HEK293 (cell line): ENCODE data around the gene NEMP1.

ENCODE experiments used
- EGR2 ChIP-seq: fragments of 450-650 bp; formaldehyde crosslinking; IDR thresholded peaks from 2 replicates; pipeline ENCODE4 v1.5.1; 2016; ENCODE audit warnings: low read depth, missing biosample characterization, missing genetic modification characterization
- OSR2 ChIP-seq: fragments of 450-650 bp; formaldehyde crosslinking; IDR thresholded peaks from 2 replicates; pipeline ENCODE4 v1.5.1; 2016; ENCODE audit warnings: missing biosample characterization, missing genetic modification characterization
- RBAK ChIP-seq: fragments of 450-650 bp; formaldehyde crosslinking; IDR thresholded peaks from 2 replicates; pipeline ENCODE4 v1.5.1; 2016; ENCODE audit warnings: missing biosample characterization, missing genetic modification characterization
- REPIN1 ChIP-seq: fragments of 450-650 bp; formaldehyde crosslinking; IDR thresholded peaks from 2 replicates; pipeline ENCODE4 v1.5.1; 2017; ENCODE audit warnings: missing biosample characterization, missing genetic modification characterization, low read depth
- SETDB1 ChIP-seq: IDR thresholded peaks from one replicate; pipeline ENCODE4 v1.6.1; 2017; ENCODE audit warnings: mild to moderate bottlenecking, low read length, moderate library complexity, mixed read lengths; ENCODE audit not compliant: insufficient read length
- SP2 ChIP-seq: fragments of 450-650 bp; formaldehyde crosslinking; IDR thresholded peaks from 2 replicates; pipeline ENCODE4 v1.5.1; 2016; ENCODE audit warnings: missing biosample characterization, missing genetic modification characterization
- SP7 ChIP-seq: fragments of 450-650 bp; formaldehyde crosslinking; IDR thresholded peaks from 2 replicates; pipeline ENCODE4 v1.5.1; 2016; ENCODE audit warnings: missing biosample characterization, missing genetic modification characterization
- TCF7L2 ChIP-seq: IDR thresholded peaks from 2 replicates; pipeline ENCODE4 v1.6.1; 2011; ENCODE audit warnings: low read depth, mild to moderate bottlenecking, inconsistent platforms, low read length, moderate library complexity, borderline replicate concordance
- ZBTB49 ChIP-seq: fragments of 450-650 bp; formaldehyde crosslinking; IDR thresholded peaks from 2 replicates; pipeline ENCODE4 v1.5.1; 2016; ENCODE audit warnings: missing biosample characterization, missing genetic modification characterization, low read depth
- ZEB2 ChIP-seq: fragments of 450-650 bp; formaldehyde crosslinking; IDR thresholded peaks from 2 replicates; pipeline ENCODE4 v1.5.1; 2016; ENCODE audit warnings: missing biosample characterization, missing genetic modification characterization
- ZFHX2 ChIP-seq: fragments of 450-650 bp; formaldehyde crosslinking; conservative IDR thresholded peaks from 2 replicates; pipeline ENCODE4 v1.5.1; 2016; ENCODE audit warnings: missing biosample characterization, missing genetic modification characterization
- ZNF10 ChIP-seq: fragments of 450-650 bp; formaldehyde crosslinking; IDR thresholded peaks from 2 replicates; pipeline ENCODE4 v1.5.1; 2017; ENCODE audit warnings: missing biosample characterization, missing genetic modification characterization
- ZNF155 ChIP-seq: fragments of 450-650 bp; formaldehyde crosslinking; IDR thresholded peaks from 2 replicates; pipeline ENCODE4 v1.5.1; 2016; ENCODE audit warnings: missing biosample characterization, missing genetic modification characterization
- ZNF19 ChIP-seq: fragments of 450-650 bp; formaldehyde crosslinking; IDR thresholded peaks from 2 replicates; pipeline ENCODE4; 2016; ENCODE audit warnings: missing biosample characterization, missing genetic modification characterization, low read depth
- ZNF335 ChIP-seq: fragments of 450-650 bp; formaldehyde crosslinking; conservative IDR thresholded peaks from 2 replicates; pipeline ENCODE4 v1.5.1; 2016; ENCODE audit warnings: missing biosample characterization, missing genetic modification characterization
- ZNF394 ChIP-seq: fragments of 450-650 bp; formaldehyde crosslinking; IDR thresholded peaks from 2 replicates; pipeline ENCODE4 v1.5.1; 2016; ENCODE audit warnings: missing biosample characterization, missing genetic modification characterization, mild to moderate bottlenecking, moderate library complexity, borderline replicate concordance
- ZNF404 ChIP-seq: fragments of 450-650 bp; formaldehyde crosslinking; IDR thresholded peaks from 2 replicates; pipeline ENCODE4 v1.5.1; 2017; ENCODE audit warnings: missing biosample characterization, missing genetic modification characterization
- ZNF530 ChIP-seq: fragments of 450-650 bp; formaldehyde crosslinking; IDR thresholded peaks from 2 replicates; pipeline ENCODE4 v1.5.1; 2016; ENCODE audit warnings: low read depth, missing biosample characterization, missing genetic modification characterization
- ZNF558 ChIP-seq: fragments of 450-650 bp; formaldehyde crosslinking; IDR thresholded peaks from 2 replicates; pipeline ENCODE4 v1.5.1; 2016; ENCODE audit warnings: missing biosample characterization, missing genetic modification characterization
- ZNF600 ChIP-seq: fragments of 450-650 bp; formaldehyde crosslinking; IDR thresholded peaks from 2 replicates; pipeline ENCODE4 v1.5.1; 2016; ENCODE audit warnings: missing biosample characterization, missing genetic modification characterization
- ZNF626 ChIP-seq: fragments of 450-650 bp; sonication (Bioruptor Pico); formaldehyde crosslinking; IDR thresholded peaks from 2 replicates; pipeline ENCODE4 v1.5.1; 2018; ENCODE audit warnings: missing biosample characterization, missing genetic modification characterization, inconsistent platforms
- ZNF654 ChIP-seq: fragments of 450-650 bp; formaldehyde crosslinking; IDR thresholded peaks from 2 replicates; pipeline ENCODE4 v1.5.1; 2016; ENCODE audit warnings: low read depth, missing biosample characterization, missing genetic modification characterization
- ZNF658 ChIP-seq: fragments of 450-650 bp; formaldehyde crosslinking; IDR thresholded peaks from 2 replicates; pipeline ENCODE4; 2016; ENCODE audit warnings: missing biosample characterization, missing genetic modification characterization
- ZNF677 ChIP-seq: fragments of 450-650 bp; IDR thresholded peaks from 2 replicates; pipeline ENCODE4 v1.5.0; 2018; ENCODE audit warnings: missing biosample characterization, mild to moderate bottlenecking, missing genetic modification characterization, moderate library complexity
- ZNF76 ChIP-seq: fragments of 450-650 bp; formaldehyde crosslinking; IDR thresholded peaks from 2 replicates; pipeline ENCODE4; 2016; ENCODE audit warnings: low read depth, missing biosample characterization, missing genetic modification characterization, borderline replicate concordance
- ZNF792 ChIP-seq: fragments of 450-650 bp; formaldehyde crosslinking; IDR thresholded peaks from 2 replicates; pipeline ENCODE4 v1.5.1; 2016; ENCODE audit warnings: missing biosample characterization, missing genetic modification characterization
- ZNF837 ChIP-seq: fragments of 450-650 bp; formaldehyde crosslinking; IDR thresholded peaks from 2 replicates; pipeline ENCODE4 v1.5.1; 2016; ENCODE audit warnings: missing biosample characterization, missing genetic modification characterization
- TF ChIP-seq, protein P1 (sequence below): fragments of 450-650 bp; formaldehyde crosslinking; IDR thresholded peaks from 2 replicates; pipeline ENCODE4 v1.5.1; 2016; ENCODE audit warnings: missing biosample characterization, missing genetic modification characterization
- TF ChIP-seq, protein P2 (sequence below): fragments of 450-650 bp; formaldehyde crosslinking; IDR thresholded peaks from 2 replicates; pipeline ENCODE4 v1.5.1; 2016; ENCODE audit warnings: missing biosample characterization, missing genetic modification characterization
- TF ChIP-seq, protein P3 (sequence below): fragments of 450-650 bp; formaldehyde crosslinking; IDR thresholded peaks from 2 replicates; pipeline ENCODE4 v1.5.1; 2016; ENCODE audit warnings: missing biosample characterization, missing genetic modification characterization
- TF ChIP-seq, protein P4 (sequence below): fragments of 450-650 bp; formaldehyde crosslinking; IDR thresholded peaks from 2 replicates; pipeline ENCODE4; 2016; ENCODE audit warnings: missing biosample characterization, missing genetic modification characterization

Gene NEMP1

DNA sequence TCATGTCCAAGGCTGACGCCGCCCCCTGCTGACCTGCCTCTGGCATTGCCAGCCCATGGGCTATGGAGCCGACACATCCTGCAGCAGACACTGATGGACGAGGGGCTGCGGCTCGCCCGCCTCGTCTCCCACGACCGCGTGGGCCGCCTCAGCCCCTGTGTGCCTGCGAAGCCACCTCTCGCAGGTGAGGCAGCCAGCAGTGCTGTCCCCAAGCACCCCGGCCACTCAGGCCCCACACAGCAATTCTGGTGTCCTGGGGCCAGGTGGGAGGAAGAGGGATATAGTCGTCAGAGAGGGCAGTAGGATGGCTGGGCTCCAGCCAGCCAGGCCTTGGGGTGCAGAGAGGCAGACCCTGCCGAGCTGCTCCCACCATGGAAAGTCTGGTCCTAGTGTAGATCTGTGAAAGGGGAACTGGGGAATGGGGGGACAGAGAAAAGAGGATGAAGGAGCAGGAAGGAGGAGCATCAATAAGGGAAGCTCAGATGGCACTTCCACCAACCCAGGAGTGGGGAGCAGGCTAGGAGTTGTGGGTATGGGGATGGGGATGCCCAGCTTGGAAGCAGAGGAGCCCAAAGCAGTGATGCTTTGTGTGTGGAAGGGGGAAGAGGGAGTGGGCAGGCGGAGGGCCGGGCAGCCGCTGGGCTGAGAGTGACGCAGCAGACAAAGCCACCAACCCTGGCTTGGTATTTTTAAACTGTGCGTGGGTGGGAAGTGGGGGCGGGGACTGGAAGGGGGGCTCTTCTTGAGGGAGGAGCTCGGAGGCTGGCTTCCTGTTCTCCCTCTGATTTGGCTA, 15.0 kb upstream of the NEMP1 start (continued):
- TF ChIP-seq ZNF626, result no peak
- TF ChIP-seq, protein P1, sequence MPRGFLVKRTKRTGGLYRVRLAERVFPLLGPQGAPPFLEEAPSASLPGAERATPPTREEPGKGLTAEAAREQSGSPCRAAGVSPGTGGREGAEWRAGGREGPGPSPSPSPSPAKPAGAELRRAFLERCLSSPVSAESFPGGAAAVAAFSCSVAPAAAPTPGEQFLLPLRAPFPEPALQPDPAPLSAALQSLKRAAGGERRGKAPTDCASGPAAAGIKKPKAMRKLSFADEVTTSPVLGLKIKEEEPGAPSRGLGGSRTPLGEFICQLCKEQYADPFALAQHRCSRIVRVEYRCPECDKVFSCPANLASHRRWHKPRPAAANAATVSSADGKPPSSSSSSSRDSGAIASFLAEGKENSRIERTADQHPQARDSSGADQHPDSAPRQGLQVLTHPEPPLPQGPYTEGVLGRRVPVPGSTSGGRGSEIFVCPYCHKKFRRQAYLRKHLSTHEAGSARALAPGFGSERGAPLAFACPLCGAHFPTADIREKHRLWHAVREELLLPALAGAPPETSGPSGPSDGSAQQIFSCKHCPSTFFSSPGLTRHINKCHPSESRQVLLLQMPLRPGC, result no peak
- peak; percentile 86 for TF ChIP-seq ZFHX2 (tag by site-specific recombination)
- no peak for TF ChIP-seq ZNF76 (tag by site-specific recombination)
- peak; percentile 58 for TF ChIP-seq ZNF600 (tag by site-specific recombination)
- TF ChIP-seq OSR2 (tag by site-specific recombination), result no peak
- TF ChIP-seq SP2 (tag by site-specific recombination), result no peak
- TF ChIP-seq ZNF837, result no peak
- no peak for TF ChIP-seq ZNF558 (tag by site-specific recombination)
- TF ChIP-seq RBAK, result no peak
- no peak for TF ChIP-seq SETDB1
- no peak for TF ChIP-seq ZBTB49 (tag by site-specific recombination)
- peak; percentile 69 for TF ChIP-seq EGR2 (tag by site-specific recombination)
- no peak for TF ChIP-seq TCF7L2
- no peak for TF ChIP-seq ZNF10 (tag by site-specific recombination)
- no peak for TF ChIP-seq ZNF155
- TF ChIP-seq, protein P2, sequence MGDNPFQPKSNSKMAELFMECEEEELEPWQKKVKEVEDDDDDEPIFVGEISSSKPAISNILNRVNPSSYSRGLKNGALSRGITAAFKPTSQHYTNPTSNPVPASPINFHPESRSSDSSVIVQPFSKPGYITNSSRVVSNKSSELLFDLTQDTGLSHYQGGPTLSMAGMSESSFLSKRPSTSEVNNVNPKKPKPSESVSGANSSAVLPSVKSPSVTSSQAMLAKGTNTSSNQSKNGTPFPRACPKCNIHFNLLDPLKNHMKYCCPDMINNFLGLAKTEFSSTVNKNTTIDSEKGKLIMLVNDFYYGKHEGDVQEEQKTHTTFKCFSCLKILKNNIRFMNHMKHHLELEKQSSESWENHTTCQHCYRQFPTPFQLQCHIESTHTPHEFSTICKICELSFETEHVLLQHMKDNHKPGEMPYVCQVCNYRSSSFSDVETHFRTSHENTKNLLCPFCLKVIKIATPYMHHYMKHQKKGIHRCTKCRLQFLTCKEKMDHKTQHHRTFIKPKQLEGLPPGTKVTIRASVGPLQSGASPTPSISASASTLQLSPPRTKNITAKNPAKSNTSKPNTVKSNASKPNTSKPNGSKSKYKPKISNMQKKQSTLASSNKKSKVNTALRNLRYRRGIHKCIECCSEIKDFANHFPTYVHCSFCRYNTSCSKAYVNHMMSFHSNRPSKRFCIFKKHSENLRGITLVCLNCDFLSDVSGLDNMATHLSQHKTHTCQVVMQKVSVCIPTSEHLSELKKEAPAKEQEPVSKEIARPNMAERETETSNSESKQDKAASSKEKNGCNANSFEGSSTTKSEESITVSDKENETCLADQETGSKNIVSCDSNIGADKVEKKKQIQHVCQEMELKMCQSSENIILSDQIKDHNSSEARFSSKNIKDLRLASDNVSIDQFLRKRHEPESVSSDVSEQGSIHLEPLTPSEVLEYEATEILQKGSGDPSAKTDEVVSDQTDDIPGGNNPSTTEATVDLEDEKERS (tag by site-specific recombination), result no peak
- no peak for TF ChIP-seq ZNF19 (tag by site-specific recombination)
- TF ChIP-seq ZEB2 (tag by site-specific recombination), result no peak
- no peak for TF ChIP-seq ZNF677 (tag by site-specific recombination)
- TF ChIP-seq ZNF530 (tag by site-specific recombination), result no peak
- no peak for TF ChIP-seq ZNF792 (tag by site-specific recombination)
- no peak for TF ChIP-seq REPIN1
- TF ChIP-seq ZNF654 (tag by site-specific recombination), result 0 out of 2 replicates have a peak, but pooled peaks have one; percentile 55
- TF ChIP-seq SP7 (tag by site-specific recombination), result 0 out of 2 replicates have a peak, but pooled peaks have one; percentile 12
- TF ChIP-seq, protein P3, sequence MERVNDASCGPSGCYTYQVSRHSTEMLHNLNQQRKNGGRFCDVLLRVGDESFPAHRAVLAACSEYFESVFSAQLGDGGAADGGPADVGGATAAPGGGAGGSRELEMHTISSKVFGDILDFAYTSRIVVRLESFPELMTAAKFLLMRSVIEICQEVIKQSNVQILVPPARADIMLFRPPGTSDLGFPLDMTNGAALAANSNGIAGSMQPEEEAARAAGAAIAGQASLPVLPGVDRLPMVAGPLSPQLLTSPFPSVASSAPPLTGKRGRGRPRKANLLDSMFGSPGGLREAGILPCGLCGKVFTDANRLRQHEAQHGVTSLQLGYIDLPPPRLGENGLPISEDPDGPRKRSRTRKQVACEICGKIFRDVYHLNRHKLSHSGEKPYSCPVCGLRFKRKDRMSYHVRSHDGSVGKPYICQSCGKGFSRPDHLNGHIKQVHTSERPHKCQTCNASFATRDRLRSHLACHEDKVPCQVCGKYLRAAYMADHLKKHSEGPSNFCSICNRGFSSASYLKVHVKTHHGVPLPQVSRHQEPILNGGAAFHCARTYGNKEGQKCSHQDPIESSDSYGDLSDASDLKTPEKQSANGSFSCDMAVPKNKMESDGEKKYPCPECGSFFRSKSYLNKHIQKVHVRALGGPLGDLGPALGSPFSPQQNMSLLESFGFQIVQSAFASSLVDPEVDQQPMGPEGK (tag by site-specific recombination), result peak; percentile 3; the same call in 1 of the 2 replicates
- no peak for TF ChIP-seq ZNF404
- TF ChIP-seq ZNF658 (tag by site-specific recombination), result no peak
- TF ChIP-seq ZNF335 (tag by site-specific recombination), result no peak
- no peak for TF ChIP-seq ZNF394
- TF ChIP-seq, protein P4, sequence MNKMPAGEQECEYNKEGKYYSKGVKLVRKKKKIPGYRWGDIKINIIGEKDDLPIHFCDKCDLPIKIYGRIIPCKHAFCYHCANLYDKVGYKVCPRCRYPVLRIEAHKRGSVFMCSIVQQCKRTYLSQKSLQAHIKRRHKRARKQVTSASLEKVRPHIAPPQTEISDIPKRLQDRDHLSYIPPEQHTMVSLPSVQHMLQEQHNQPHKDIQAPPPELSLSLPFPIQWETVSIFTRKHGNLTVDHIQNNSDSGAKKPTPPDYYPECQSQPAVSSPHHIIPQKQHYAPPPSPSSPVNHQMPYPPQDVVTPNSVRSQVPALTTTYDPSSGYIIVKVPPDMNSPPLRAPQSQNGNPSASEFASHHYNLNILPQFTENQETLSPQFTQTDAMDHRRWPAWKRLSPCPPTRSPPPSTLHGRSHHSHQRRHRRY (tag by site-specific recombination), result no peak
